GM13976 (cell line): ENCODE measurements around the gene VPS11.

Experiments used
- DNase-seq: peaks from one replicate; pipeline ENCODE4 v3.0.0; 2012; ENCODE audit warnings: low spot score
- in situ Hi-C: fragments of 300-500 bp; cut with MboI; formaldehyde crosslinking; loops from one replicate; pipeline ENCODE4 v1.12.0; 2022; ENCODE audit warnings: low sequenced_read_pairs, mixed read lengths, inconsistent platforms; ENCODE audit not compliant: unreplicated experiment
- TF ChIP-seq, protein P1 (sequence below): IDR thresholded peaks from 2 replicates; pipeline ENCODE4 v1.5.1; 2012; ENCODE audit warnings: borderline replicate concordance, mild to moderate bottlenecking; ENCODE audit not compliant: insufficient read depth; ENCODE audit errors: extremely low read depth, missing control alignments, control extremely low read depth

VPS11 gene

GRCh38 chr11:119025099-119025473, 42.5 kb upstream of the VPS11 start:
- in situ Hi-C loops = no loop called here
- TF ChIP-seq, protein P1, sequence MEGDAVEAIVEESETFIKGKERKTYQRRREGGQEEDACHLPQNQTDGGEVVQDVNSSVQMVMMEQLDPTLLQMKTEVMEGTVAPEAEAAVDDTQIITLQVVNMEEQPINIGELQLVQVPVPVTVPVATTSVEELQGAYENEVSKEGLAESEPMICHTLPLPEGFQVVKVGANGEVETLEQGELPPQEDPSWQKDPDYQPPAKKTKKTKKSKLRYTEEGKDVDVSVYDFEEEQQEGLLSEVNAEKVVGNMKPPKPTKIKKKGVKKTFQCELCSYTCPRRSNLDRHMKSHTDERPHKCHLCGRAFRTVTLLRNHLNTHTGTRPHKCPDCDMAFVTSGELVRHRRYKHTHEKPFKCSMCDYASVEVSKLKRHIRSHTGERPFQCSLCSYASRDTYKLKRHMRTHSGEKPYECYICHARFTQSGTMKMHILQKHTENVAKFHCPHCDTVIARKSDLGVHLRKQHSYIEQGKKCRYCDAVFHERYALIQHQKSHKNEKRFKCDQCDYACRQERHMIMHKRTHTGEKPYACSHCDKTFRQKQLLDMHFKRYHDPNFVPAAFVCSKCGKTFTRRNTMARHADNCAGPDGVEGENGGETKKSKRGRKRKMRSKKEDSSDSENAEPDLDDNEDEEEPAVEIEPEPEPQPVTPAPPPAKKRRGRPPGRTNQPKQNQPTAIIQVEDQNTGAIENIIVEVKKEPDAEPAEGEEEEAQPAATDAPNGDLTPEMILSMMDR = no peak
- peak; percentile 8 for DNase-seq

- DNase-seq = peak; percentile 6
- in situ Hi-C loops = no loop called here
- TF ChIP-seq, protein P1 = no peak
These were observed 42.1 kb upstream of the VPS11 start for GRCh38 chr11:119025541-119025940.

- TF ChIP-seq, protein P1 = no peak
- peak; percentile 15 for DNase-seq
- in situ Hi-C loops = no loop called here
These were observed 41.4 kb upstream of the VPS11 start for GRCh38 chr11:119025978-119026766.

DNA sequence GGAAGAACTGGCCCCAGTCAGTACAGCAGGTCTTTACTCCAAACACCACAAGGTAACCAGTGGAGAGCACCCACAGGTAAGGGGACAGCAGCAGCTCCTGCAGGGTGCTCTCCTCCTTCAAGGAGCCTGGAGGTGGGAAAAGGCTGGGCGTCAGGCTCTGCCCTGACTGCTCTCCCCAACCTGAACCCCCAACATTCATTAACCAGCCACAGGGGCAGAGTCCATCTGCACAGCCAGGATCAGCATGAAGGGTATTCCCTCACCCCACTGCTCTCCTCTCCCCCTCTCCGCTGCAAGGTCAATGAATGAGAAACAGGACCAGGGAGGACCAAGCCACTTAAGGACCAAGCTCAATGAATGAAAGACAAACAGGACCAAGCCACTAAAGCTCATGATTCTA, 40.6 kb upstream of the VPS11 start:
- in situ Hi-C loops = no loop called here
- DNase-seq = peak; percentile 8
- TF ChIP-seq, protein P1 = no peak

GRCh38 chr11:119027561-119028345, 39.9 kb upstream of the VPS11 start:
- TF ChIP-seq, protein P1 = no peak
- DNase-seq = no peak
- in situ Hi-C loops = no loop called here

- in situ Hi-C loops = no loop called here
- TF ChIP-seq, protein P1 = no peak
- DNase-seq = no peak
These were observed 39.1 kb upstream of the VPS11 start for GRCh38 chr11:119028346-119029068.
